ENCODE data around the gene SRM.
A peak's percentile ranks its signal among the peaks of the same experiment; 100 is the strongest.
"Not testable (repeated sequence)": the region's sequence is repeated elsewhere in the genome, so short reads cannot be mapped to it uniquely, and the experiment has no call there.

Gene SRM

GRCh38 chr1:11099310-11100148, 39.7 kb upstream of the SRM start, which contains the start of gene EXOSC10:
TSS of gene EXOSC10 (minus strand) at chr1:11099869. CDS start at chr1:11099831, 38 bp downstream.
- Histone ChIP-seq H3K9me3 (ENCODE audit: insufficient read depth, low read length) (no peaks in the 10 kb centered on the region), H4K20me1 (ENCODE audit: low read depth, low read length) (no peaks in the 10 kb centered on the region), H2AFZ (ENCODE audit: low read depth, low read length, severe bottlenecking) (peak within 1 kb of the TSS; percentile 96), H3K9ac (ENCODE audit: low read length) (peak within 1 kb of the TSS; percentile 98), H3K9me2 (replicated peaks; ENCODE audit: insufficient read depth, low read length) (no peaks in the 10 kb centered on the region), H3F3A (ENCODE audit: insufficient read depth) (peaks cover 5% of the 10 kb centered on the region; the same call in 1 of the 2 replicates), H3K79me2 (ENCODE audit: insufficient read depth, low read length) (peaks cover 19% of the 10 kb centered on the region), H3K27ac (ENCODE audit: low read depth, low read length) (peak within 1 kb of the TSS; percentile 66), H3K27me3 (ENCODE audit: low read length) (no peaks in the 10 kb centered on the region), H3K36me3 (ENCODE audit: low read length) (peaks cover 6% of the 10 kb centered on the region; the same call in 1 of the 2 replicates), H3K4me3 (ENCODE audit: insufficient read depth, low read length, poor library complexity, severe bottlenecking) (peak within 1 kb of the TSS; percentile 87), H3K4me2 (ENCODE audit: low read depth, low read length, poor library complexity, severe bottlenecking) (peak within 1 kb of the TSS; percentile 92)
- TF ChIP-seq CTCF (IDR thresholded peaks at IDR 0.05; ENCODE audit: insufficient read depth, low read length, poor library complexity, severe bottlenecking): no peak
- TF ChIP-seq EZH2phosphoT487 (conservative IDR thresholded peaks at IDR 0.05; ENCODE audit: low read length): no peak

GRCh38 chr1:11098931-11099309, 39.1 kb upstream of the SRM start:
- peaks cover 6% of the 10 kb centered on the region; the same call in 1 of the 2 replicates for H3K36me3 ChIP-seq (ENCODE audit: low read length)
- TF ChIP-seq CTCF (IDR thresholded peaks at IDR 0.05; ENCODE audit: insufficient read depth, low read length, poor library complexity, severe bottlenecking) (no peak), EZH2phosphoT487 (conservative IDR thresholded peaks at IDR 0.05; ENCODE audit: low read length) (no peak)
- peak overlapping the region; percentile 96 for H2AFZ ChIP-seq (ENCODE audit: low read depth, low read length, severe bottlenecking)
- peak overlapping the region; percentile 87 for H3K4me3 ChIP-seq (ENCODE audit: insufficient read depth, low read length, poor library complexity, severe bottlenecking)
- no peaks in the 10 kb centered on the region for H3K27me3 ChIP-seq (ENCODE audit: low read length)
- peak overlapping the region; percentile 92 for H3K4me2 ChIP-seq (ENCODE audit: low read depth, low read length, poor library complexity, severe bottlenecking)
- H3K9me3 ChIP-seq (ENCODE audit: insufficient read depth, low read length): no peaks in the 10 kb centered on the region
- no peaks in the 10 kb centered on the region for H4K20me1 ChIP-seq (ENCODE audit: low read depth, low read length)
- H3K9me2 ChIP-seq (replicated peaks; ENCODE audit: insufficient read depth, low read length): no peaks in the 10 kb centered on the region
- H3F3A ChIP-seq (ENCODE audit: insufficient read depth): peaks cover 5% of the 10 kb centered on the region; the same call in 1 of the 2 replicates
- peak overlapping the region; percentile 98 for H3K9ac ChIP-seq (ENCODE audit: low read length)
- peaks cover 19% of the 10 kb centered on the region for H3K79me2 ChIP-seq (ENCODE audit: insufficient read depth, low read length)
- H3K27ac ChIP-seq (ENCODE audit: low read depth, low read length): no peak overlapping the region

DNA sequence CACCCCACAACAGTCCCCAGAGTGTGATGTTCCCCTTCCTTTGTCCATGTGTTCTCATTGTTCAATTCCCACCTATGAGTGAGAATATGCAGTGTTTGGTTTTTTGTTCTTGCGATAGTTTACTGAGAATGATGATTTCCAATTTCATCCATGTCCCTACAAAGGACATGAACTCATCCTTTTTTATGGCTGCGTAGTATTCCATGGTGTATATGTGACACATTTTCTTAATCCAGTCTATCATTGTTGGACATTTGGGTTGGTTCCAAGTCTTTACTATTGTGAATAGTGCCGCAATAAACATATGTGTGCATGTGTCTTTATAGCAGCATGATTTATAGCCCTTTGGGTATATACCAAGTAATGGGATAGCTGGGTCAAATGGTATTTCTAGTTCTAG, 24.0 kb upstream of the SRM start:
- H3F3A ChIP-seq (ENCODE audit: insufficient read depth); H3K9me2 ChIP-seq (replicated peaks; ENCODE audit: insufficient read depth, low read length); H4K20me1 ChIP-seq (ENCODE audit: low read depth, low read length); H3K4me3 ChIP-seq (ENCODE audit: insufficient read depth, low read length, poor library complexity, severe bottlenecking); H3K9ac ChIP-seq (ENCODE audit: low read length); H3K27me3 ChIP-seq (ENCODE audit: low read length); H3K79me2 ChIP-seq (ENCODE audit: insufficient read depth, low read length); H2AFZ ChIP-seq (ENCODE audit: low read depth, low read length, severe bottlenecking); H3K4me2 ChIP-seq (ENCODE audit: low read depth, low read length, poor library complexity, severe bottlenecking); H3K27ac ChIP-seq (ENCODE audit: low read depth, low read length); H3K9me3 ChIP-seq (ENCODE audit: insufficient read depth, low read length): not testable (repeated sequence)
- peaks cover 29% of the 10 kb centered on the region for H3K36me3 ChIP-seq (ENCODE audit: low read length)

DNA sequence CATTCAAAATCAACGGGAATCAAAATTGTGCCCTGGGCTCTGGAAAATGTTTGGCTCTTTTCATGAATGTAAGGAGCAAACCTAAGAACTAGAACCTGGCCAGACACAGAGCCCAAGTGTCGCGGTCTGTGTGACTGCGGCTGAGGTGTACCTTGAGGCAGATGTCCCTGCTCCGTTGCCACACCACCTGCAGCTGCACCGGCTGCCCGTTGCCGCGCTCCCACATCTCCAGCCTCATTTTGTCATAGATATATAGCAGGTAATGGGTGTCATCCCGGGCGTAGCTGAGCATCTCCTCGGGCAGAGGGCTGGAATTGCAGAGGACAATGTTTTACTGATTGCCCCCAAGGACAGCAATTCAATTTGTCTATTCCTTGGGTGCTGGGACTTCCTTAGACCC, 21.1 kb upstream of the SRM start:
- TF ChIP-seq CTCF (IDR thresholded peaks at IDR 0.05; ENCODE audit: insufficient read depth, low read length, poor library complexity, severe bottlenecking) (no peak), EZH2phosphoT487 (conservative IDR thresholded peaks at IDR 0.05; ENCODE audit: low read length) (no peak)
- peaks cover 9% of the 10 kb centered on the region; the same call in 1 of the 2 replicates for H3K36me3 ChIP-seq (ENCODE audit: low read length)
- H2AFZ ChIP-seq (ENCODE audit: low read depth, low read length, severe bottlenecking): no peak overlapping the region
- no peaks in the 10 kb centered on the region for H3K27me3 ChIP-seq (ENCODE audit: low read length)
- no peak overlapping the region for H3K4me3 ChIP-seq (ENCODE audit: insufficient read depth, low read length, poor library complexity, severe bottlenecking)
- no peaks in the 10 kb centered on the region for H3K9me2 ChIP-seq (replicated peaks; ENCODE audit: insufficient read depth, low read length)
- no peak overlapping the region for H3K27ac ChIP-seq (ENCODE audit: low read depth, low read length)
- no peaks in the 10 kb centered on the region for H3K79me2 ChIP-seq (ENCODE audit: insufficient read depth, low read length)
- no peak overlapping the region for H3K4me2 ChIP-seq (ENCODE audit: low read depth, low read length, poor library complexity, severe bottlenecking)
- H4K20me1 ChIP-seq (ENCODE audit: low read depth, low read length): no peaks in the 10 kb centered on the region
- no peaks in the 10 kb centered on the region for H3K9me3 ChIP-seq (ENCODE audit: insufficient read depth, low read length)
- no peak overlapping the region for H3K9ac ChIP-seq (ENCODE audit: low read length)
- H3F3A ChIP-seq (ENCODE audit: insufficient read depth): no peaks in the 10 kb centered on the region
